GM21825 (cell line): ENCODE measurements around the gene RIMKLB.
"Not testable (repeated sequence)": the region's sequence is repeated elsewhere in the genome, so short reads cannot be mapped to it uniquely, and the experiment has no call there.

Source experiments
- ATAC-seq: cut with Tn5 transposase; IDR thresholded peaks from one replicate; pipeline ENCODE4 v1.9.1; 2021; ENCODE audit warnings: mild to moderate bottlenecking, moderate library complexity; ENCODE audit not compliant: unreplicated experiment

Gene RIMKLB

DNA sequence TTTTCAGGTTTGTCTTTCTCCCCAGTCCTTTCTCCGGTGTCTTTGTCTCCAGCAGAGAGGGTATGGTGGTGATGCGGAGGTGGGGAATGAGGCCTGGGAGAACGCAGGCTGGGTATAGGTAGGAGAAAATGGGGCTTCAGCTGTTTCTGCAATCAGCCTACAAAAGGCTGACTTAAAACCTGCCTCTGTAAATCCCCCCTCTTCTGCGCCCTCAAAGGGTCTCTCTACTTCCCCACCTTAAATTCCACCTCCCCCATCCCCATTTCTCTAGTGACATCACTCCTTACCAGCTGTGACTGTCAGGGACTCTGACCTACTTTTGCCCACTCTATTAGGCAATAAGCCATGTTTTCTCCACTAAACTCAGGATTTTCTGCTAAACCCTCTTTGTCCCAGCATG, 8.1 kb upstream of the RIMKLB start:
- ATAC-seq: no peak

DNA sequence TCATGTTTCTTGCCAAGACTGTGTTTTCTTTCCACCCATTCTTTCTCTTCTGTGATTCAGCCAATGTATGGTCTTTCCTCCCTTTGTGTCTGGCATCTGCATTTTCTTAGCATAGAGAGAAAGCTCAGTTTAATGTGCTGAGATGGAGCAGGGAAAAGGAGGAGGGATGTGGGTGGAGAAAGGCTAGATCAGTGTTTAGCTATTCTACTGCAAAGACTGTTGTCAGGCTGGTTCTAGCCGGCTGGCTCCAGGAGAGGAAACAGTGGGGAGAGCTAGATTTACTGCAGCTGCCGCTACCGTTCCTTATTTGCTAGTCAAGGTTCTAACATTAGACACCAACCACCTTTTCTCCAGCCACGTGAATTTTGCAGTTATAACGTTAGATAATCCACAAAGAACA, 5.2 kb upstream of the RIMKLB start:
- no peak for ATAC-seq

DNA sequence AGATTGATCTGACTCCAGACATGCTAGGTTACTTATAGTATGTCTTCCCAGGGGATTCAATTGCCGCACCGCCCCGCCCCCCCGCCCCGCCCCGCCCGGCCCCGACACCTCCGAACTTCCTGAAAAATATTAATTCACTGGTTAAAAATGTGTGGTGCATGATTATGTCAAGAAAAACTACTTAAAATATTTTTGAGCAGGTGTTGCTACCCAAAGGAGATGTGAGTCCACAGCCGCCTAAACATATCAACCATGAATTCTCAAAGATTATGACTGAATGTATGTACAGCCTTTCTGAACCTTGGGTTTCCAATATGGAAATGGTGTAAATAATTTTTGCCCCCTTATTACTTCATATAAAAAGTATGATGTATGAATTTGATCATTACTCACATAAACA, 2.7 kb upstream of the RIMKLB start:
- no peak for ATAC-seq

DNA sequence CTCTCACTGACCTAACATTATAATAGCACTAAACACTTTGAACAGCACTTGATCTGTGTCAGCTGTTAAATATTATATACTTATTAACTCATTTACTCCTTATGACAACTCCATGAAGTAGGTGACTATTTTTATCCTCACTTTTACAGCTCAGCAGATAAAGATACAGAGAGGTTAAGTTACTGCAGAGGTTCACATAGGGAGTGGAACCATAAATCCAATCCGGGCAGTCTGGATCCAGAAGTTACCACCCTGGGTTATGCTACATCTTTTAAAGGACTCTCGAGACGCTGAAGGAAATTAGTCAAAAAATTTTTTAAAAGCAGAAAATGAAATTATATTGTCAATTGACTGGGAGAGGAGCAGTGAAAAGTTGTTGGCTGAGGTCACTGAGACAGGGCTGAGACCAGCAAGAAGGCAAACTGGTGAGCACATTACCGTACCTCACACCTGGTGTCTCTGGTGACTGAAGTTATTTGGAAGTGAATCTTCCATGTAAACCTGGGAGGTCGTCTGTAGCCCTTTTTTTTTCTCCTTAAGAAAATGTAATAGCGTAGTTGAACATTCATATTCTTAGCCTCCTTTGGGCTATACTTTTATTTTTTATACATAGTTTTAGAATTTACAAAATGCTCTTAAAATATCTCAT, 1.2 kb upstream of the RIMKLB start:
- no peak for ATAC-seq

DNA sequence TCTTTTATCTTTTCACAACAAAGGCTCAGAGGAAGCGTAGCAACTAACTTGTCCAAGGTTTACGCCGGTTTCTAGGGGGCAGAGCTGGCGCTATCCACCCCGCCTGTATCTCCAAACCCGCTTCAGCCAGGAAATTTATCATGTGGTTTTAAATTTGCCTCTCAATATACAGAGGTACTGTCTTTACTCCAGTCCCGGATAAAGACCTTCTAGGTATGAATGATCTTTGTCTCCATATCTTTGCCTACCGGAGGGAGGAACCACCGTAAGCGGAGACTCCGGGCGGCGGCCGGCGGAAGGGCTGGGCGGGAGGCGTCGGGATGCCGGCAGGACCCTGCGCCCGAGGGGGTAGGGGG, 693 bp upstream of the RIMKLB start:
- peak; percentile 22 for ATAC-seq

DNA sequence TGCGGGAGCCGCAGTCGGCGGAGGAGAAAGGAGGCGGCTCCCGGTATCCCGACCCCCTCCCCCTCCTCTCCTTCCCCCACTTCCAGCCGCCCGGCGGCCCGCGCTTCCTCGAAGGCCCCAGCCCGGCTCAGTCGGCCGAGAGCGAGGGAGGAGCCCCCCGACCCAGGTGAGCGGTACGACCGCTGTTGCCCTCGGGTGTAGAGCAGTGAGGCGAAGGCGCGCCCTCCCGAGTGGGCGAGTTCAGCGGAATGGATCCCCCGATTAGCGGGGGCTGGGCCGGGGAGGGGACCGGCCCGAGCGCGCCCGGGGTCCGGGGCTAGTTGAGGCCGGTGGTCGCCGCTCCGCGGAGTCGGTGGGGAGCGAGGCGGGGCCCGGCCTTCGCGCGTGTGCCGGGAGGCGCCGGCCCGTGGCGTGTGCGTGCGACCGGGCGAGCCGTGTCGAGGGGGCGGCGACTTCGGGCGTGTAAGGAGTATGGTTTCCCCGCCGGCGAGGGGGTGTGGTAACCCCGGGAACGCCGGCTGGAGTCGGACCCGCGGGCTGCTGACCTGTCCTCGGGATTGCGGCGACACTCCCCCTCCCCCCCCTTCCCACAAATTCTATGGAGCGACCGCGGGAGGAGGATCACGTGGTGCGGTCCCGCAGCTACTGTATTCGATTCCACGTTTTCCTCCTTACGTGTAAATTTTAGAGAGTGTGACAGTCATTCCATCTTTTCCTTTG, 501 bp downstream of the RIMKLB start:
- ATAC-seq: peak; percentile 13

DNA sequence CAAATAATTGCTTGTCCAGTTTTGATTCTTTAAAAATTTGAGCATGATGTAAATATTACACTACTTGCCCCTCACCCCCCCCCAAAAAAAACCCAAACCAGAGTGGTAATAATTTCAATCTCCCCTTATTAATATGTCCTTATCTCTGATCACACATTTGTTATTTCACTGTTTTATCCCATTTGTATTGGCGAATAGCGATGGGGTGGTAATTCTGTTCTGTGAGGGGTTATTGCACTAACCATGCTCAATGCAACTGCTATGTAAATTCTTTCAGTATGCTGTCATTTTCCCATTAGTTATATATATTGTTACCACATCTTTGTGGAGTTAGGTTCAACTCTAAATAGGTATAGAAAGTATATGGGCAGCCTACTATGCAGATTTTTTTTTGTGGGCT, 1.1 kb downstream of the RIMKLB start:
- ATAC-seq: no peak

DNA sequence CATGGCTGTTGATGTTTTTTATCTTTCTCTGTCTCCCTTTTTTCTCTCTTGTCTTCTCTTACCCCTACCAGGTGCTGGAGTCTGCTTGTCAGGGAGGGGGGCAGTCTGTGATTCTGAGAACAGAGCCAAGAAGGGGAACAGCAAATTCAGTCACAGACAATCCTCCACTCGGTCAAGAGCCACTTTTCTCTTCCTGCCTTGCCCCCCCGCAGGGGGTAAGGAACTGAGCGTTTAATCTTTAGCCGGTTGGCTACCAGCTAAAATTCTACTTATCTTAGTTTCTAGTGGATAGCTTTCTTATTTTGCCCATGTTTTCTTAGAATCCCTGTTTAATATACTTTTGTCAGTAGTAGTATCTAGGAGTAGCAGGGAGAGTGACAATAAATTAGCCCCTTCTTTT, 1.9 kb downstream of the RIMKLB start:
- ATAC-seq: no peak

DNA sequence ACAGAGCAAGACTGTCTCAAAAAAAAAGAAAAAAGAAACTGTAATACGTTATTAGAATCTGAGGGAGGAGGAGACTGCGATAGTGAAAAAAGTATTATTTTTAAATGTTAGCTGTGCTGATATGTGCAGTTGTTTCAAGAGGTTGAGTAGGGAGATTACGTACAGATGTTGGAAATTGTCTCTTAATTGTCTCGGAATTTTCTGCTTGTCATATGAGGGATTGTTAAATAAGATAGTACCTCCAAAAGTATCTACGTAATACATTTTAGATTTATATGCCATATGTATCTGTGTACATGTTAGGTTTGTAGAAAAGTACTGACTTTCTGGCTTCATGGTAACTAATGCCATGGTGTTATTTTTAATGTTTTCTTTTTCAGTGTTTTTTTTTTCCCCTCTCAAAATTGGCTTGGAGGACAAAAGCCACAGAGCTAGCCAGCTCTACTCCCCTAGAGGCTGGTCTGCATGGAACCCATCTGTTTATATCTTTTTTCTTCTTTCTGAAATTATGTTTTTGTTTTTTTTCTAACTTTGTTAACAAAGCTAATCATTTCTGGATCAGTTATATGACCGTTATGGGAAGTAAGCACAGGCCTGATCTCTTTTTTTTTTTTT, 3.4 kb downstream of the RIMKLB start:
- ATAC-seq: no peak

DNA sequence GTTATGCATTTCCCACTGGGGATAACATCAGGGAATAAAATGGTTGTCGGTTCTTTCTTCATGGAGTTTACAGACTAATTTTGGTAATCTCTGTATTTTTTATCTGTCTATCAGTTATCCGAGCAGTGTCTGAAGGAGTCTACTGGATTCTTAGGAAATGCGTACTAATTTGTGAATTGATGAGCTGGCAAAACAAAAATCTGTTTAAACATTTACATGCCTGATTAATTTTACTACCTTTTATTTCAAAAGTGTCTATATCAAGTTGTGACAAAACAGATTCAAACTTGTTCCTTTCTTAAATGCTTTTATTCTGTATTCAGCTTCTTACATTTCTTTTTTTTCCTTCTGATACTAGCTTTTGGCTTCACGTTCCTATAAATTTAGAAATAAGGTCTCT, 4.4 kb downstream of the RIMKLB start:
- ATAC-seq: no peak

DNA sequence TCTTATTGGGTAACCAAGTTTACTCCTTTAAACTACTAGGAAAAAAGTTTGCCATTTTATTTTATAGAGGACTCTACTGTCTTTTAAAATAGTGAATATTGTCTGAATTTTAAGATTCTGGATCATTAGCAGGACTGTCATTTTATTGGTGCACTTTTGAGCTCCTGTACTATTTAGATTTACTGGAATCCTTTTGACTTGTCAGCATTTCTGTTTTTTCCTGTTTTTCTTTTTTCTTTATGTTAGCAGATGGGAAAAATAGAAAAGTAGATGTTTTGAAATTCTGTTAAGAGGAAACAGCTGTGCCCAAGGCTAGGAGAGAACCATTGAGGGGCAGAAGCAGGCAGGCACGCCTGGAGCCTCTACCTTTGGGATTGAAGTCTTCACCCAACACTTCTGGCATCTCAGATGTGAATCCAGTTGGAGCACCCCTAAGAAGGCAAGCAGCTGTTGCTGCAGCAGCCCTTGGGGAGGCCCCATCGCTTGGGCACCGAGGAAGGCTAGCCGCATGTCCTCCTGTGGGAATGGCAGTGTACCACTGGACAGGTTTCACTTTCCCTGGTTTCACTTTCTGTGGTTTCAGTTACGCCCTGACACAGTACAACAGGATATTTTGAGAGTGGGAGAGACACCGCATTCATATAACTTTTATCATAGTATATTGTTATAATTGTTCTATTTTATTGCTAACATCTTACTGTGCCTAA, 11.5 kb downstream of the RIMKLB start:
- no peak for ATAC-seq

DNA sequence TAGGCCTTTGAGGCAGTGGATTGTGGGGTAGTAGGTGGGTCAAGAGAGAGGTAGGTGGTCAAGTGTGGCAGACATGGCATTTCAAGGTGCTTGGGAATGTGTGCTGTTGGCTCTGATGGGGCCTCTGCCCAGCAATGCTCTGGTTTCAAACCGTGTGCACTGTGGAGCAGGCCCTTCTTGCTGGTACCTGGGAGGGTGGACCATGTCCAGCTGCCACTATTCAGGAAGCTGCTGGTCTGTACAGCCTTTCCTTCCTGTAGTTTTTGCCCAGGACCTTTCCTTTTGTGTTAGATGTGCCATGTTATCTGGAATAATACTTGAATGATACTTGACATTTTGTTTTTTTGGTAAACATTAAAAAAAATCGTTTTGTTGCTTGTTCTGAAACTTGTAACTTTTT, 14.8 kb downstream of the RIMKLB start:
- ATAC-seq: no peak

DNA sequence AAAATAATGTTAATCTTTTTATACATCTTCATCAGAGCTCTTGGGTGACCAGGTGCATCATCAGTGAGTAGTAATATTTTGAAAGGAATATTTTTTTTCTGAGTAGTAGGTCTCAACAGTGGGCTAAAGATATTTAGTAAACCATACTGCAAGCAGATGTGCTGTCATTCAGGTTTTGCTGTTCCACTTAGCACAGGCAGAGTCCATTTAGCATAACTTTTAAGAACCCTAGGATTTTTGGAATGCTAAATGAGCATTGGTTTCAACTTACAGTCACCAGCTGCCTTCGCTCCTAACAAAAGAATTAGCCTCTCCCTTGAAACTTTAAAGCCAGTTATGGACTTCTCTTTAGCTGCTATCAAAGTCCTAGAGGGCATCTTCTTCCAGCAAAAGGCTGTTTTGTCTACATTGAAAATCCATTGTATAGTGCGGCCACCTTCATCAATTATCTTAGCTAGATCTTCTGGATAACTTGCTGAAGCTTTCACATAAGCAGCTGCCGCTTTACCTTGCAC, 24.6 kb downstream of the RIMKLB start:
- ATAC-seq: no peak

DNA sequence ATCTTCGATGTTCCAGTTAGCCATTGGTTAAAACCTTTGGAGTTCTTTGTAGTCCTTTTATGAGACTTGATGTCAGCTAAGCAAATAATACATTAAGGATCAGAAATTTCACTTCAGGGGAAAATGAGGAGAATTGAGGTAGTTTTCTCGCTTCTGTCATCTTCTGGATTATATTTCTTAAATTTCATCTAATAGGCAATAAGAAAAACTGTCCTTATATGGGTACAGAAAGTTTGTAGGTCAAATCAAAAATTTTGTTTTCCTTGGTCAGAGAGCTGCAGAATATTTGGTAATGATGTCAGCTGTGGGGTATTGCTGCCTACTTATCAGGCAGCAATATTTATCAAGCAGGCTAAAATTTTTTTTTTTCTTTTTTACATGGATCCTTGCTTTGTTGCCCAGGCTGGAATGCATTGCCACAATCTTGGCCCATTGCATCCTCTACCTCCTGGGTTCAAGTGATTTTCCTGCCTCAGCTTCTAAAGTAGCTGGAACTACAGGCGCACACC, 37.1 kb downstream of the RIMKLB start:
- no peak for ATAC-seq

DNA sequence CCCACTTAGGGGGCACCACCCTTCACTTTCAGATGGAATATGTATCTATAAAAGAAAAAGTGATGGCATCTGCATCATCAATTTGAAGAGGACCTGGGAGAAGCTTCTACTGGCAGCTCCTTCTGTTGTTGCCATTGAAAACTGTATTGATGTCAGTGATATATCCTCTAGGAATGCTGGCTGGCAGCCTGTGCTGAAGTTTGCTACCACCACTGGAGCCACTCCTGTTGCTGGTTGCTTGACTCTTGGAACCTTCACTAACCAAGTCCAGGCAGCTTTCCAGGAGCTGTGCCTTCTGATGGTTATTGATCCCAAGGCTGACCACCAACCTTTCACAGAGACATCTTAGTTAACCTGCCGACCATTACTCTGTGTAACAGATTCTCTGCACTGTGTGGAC, 44.7 kb downstream of the RIMKLB start:
- ATAC-seq: no peak

DNA sequence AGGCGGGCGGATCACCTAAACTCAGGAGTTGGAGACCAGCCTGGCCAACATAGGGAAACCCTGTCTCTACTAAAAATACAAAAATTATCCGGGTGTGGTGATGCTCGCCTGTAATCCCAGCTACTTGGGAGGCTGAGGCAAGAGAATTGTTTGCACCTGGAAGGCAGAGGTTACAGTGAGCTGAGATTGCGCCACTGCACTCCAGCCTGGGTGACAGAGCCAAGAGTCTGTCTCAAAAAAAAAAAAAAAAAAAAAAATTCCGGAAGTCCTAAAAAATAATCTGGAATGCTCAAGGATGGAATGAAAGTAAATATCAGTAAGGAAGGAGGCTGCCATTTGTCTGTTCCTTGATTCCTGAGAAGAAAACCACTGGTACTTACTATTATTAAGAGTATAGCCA, 45.3 kb downstream of the RIMKLB start:
- ATAC-seq: not testable (repeated sequence)

DNA sequence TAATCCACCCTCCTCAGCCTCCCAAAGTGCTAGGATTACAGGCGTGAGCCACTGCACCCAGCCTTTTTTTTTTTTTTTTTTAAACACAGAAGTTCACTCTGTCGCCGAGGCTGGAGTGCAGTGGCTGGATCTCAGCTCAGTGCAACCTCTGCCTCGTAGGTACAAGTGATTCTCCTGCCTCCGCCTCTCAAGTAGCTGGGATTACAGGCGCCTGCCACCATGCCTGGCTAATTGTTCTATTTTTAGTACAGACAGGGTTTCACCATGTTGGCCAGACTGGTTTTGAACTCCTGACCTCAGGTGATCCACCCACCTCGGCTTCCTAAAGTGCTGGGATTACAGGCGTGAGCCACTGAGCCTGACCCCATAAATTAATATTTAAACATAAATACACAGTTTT, 47.8 kb downstream of the RIMKLB start:
- ATAC-seq: not testable (repeated sequence)

DNA sequence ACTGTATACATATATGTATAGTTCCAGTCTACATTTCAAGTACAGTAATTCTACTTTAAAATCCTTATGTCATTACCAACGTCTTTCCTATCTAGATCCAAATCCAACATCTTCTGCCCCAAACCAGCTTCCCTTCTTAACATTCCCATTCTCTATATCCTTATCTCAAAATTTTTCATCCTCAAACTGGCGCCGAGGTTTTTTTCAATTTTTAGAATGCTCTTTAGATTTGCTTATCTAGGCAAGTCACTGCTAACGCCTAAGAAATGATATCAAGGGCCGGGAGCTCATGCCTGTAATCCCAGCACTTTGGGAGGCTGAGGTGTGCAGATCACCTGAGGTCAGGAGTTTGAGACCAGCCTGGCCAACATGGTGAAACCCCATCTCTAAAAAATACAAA, 48.3 kb downstream of the RIMKLB start:
- no peak for ATAC-seq

DNA sequence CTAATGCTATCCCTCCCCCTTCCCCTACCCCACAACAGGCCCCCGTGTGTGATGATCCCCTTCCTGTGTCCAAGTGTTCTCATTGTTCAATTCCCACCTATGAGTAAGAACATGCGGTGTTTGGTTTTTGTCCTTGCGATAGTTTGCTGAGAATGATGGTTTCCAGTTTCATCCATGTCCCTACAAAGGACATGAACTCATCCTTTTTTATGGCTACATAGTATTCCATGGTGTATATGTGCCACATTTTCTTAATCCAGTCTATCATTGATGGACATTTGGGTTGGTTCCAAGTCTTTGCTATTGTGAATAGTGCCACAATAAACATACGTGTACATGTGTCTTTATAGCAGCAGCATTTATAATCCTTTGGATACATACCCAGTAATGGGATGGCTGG, 62.3 kb downstream of the RIMKLB start:
- ATAC-seq: not testable (repeated sequence)

DNA sequence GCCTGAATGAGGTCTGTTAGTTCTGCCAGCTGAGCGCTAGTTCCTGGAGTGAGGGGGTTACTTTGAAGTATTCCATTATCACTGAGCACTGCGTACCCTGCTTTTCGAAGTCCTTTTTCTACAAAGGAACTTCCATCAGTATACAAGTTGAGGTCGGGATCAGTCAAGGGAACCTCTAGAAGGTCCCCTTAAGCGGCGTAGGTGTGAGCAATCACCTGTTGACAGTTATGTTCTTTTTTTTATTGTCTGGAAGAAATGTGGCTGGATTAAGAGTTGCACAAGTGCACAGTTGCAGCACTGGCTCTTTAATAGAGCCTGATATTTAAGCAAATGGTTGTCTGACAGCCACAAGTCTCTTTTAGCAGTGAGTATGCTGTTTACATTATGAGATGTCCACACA, 64.9 kb downstream of the RIMKLB start:
- not testable (repeated sequence) for ATAC-seq

DNA sequence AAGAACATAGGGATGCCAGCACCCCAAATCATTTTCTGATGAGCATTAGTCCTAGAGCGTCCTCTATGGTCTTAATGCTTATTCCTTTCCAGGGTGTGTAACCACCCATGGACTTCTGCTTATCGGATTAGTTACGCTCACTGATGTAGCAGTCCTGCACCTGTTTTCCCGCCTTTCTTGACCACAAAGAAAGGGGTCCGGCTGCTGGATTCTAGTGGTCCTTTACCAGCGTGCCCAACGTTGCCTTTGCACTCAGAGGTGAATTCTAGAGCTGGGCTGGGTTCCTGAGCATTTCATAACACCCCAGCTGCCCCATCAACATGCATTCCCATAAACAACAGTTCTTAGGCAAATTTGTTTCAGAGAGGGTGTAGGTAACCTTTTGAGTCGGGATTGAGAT, 68.3 kb downstream of the RIMKLB start:
- ATAC-seq: not testable (repeated sequence)
